ENCODE results near the gene JMJD8.
A peak's percentile ranks its signal among the peaks of the same experiment; 100 is the strongest.

Gene JMJD8

DNA sequence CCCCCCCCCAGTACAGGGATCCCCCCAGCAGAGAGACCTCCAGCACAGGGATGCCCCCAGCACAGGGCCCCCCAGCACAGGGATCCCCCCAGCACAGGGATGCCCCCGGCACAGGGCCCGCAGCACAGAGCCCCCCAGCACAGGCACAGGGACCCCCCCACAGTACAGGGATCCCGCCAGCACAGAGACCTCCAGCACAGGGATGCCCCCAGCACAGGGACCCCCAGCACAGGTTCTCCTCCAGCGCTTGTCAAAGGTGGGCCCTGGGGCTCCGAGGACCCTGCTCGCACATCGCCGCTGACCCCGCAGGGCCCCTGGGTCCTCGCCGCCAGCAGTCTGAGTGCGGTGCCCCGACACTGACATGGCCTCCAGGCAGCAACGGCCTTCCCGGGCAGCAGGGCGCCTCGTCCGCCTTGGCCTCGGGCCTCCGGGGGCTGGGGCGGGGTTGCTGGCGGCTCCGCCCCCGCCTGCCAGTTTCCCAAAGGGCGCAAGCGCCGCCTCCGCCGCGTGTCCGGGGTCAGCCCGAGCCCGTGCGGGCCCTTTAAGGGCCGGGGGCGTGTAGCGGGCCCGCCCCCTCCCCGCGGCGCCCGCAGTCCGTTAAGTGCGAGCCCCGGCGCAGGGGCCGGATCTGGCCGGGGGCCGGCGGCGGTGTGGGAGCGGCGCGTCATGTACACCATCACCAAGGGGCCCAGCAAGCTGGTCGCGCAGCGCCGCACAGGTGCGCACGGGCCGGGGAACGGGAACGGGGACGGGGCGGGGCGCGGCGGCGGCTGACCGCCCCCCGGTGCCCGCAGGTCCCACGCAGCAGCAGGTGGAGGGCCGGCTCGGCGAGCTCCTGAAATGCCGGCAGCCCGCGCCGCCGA, 42.6 kb downstream of the JMJD8 start, which contains the start of gene MCRIP2:
Gene MCRIP2 (plus strand): TSS at position 503 of the 863 bp plus-strand sequence. CDS start 164 bp downstream, at position 667.
- peak; percentile 59 for DNase-seq (ENCODE audit: low read depth)

DNA sequence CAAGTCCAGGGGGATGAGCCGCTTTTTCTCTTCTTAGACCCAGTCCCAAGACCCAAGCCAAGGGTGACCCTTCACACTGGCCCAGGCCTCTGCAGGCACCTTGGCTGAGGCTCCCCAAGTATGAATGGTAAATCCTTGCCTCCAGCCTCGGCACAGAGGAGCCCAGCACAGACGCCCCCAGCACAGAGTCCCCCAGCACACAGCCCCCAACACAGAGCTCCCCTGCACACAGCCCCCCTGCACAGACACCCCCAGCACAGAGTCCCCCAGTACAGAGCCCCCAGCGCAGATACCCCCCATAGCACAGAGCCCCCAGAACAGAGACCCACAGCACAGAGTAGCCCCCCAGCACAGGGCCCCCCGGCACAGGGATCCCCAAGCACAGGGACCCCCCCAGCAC, 43.5 kb downstream of the JMJD8 start:
- DNase-seq (ENCODE audit: low read depth) = no peak

DNA sequence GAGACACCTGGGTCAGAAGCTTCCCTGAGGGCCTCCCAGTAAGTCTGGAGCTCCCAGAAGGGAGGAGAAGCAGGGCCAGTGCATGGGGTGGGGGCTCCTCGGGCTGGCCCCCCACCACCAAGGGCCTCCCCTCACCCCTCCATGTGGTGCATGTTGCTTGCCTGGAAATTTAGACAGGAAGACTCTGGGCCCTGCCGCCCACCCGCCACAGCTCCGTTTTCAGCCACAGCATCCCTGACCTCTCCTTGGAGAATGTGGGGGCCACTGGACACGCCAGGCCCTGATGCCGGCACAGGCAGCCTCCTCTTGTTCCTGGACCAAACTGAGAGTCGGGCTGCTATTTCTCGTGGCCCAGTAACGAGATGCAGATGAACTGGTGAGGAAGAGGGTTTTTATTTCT, 45.3 kb downstream of the JMJD8 start:
- DNase-seq (ENCODE audit: low read depth) = no peak

DNA sequence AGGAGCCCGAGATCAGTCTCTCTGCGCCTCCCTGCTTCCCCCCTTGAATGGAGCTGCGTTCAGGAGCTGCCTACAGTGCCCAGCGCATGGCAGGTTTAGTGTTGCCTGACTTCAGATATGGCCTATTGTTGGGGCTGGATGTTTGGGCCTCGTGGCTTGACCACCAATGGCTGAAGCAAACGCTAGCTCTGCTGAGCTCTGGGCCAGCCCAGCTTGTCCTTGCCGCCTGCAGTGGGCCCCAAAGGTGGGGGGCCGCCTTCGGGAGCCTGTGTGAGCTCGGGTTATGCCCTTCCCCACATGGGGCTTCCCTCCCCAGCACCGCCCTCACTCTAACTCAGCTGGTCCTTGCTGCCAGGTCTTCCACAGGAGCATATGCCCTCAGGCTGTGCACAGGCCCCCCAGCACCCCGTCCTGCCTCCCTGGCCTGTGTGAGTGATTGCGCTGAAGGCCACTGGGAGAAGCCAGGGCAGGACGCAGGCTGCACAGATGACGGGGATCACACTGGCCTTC, 46.0 kb downstream of the JMJD8 start:
- DNase-seq (ENCODE audit: low read depth) = no peak

DNA sequence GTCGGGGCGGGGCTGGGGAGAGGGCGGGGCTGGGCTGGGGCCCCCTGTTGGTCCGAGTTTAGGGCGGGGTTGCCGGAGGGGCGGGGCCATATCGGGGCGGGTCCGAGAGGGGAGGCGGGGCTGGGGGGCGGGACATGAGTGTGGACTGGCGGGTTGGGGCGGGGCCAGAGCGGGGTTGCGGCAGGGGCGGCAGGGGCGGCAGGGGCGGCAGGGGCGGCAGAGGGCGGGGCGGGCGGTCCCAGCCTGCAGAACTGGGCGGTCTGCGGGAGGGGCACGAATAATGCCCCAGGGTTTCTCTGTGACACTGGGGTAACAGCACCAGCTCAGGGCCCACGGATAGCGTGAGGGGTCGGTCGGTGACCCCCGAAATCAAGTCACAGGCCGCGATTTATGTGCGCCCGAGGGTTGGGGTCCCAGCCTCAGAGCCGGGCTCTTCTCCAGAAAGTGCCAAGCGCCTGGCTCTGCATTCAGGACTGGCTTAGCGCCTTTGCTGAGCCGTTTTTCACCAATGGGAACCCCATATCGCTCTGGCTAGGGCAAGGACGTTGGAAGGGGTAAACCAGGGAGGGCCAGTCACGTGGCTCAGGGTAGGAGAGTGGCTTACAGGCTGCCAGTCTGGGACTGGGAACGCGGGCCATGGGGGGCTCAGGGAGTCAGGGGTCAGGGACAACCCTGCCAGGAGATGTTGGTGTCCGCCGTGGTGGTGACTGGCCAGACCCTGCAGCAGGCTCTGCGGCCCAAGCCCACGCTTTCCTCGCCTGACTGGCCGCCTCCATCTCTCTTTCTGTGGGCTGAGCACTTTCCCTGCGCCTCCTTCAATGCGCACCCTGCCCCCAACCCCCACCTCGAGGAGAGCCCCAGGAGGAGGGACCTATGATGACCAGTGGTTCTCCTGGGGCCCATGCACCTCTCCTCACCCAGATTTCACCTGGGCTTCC, 46.8 kb downstream of the JMJD8 start:
- DNase-seq (ENCODE audit: low read depth) = peak; percentile 82

DNA sequence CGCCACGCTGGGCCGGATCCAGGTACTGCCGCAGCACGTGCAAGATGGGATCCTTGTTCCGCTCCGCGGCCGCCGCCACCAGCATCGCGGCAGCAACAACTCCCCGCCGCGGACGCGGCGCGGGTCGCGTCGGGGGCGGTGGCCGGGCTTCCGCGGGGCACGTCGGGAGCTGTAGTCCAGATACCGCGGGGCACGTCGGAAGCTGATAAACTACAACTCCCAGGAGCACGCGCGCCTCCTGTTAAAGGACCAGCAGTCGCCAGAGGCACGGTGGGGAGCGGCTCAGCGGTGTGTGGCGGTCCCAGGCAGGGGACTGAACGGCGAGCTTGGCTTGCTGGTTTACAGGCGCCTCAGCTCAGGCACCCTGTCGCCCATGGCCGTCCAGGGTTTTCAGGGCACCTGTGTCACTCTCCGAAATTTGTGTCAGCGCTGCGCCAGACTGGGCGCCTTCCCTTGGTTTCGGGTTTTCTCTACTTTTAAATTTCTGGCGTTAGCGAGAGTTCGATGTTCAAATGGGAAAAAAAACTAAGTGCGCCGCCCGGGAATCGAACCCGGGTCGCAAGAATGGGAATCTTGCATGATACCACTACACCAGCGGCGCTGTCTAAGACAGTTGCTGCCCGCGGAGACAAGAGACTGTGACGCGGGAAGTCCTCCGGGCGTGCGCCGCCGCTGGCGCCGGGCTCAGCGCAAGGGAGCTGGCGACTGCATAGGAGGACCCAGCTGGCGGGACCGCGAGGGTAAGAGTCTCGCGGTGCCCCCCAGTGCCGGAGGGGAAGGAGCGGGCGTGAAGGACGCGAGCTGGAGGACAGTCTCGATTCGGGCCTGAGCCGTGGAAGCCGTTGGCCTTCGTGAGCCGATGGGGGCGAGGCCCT, 47.7 kb downstream of the JMJD8 start, which contains the start of gene METTL26:
Gene METTL26 (minus strand): TSS at position 100 of the 875 bp plus-strand sequence. CDS start 15 bp downstream, at position 85.
- peak; percentile 94 for DNase-seq (ENCODE audit: low read depth)

DNA sequence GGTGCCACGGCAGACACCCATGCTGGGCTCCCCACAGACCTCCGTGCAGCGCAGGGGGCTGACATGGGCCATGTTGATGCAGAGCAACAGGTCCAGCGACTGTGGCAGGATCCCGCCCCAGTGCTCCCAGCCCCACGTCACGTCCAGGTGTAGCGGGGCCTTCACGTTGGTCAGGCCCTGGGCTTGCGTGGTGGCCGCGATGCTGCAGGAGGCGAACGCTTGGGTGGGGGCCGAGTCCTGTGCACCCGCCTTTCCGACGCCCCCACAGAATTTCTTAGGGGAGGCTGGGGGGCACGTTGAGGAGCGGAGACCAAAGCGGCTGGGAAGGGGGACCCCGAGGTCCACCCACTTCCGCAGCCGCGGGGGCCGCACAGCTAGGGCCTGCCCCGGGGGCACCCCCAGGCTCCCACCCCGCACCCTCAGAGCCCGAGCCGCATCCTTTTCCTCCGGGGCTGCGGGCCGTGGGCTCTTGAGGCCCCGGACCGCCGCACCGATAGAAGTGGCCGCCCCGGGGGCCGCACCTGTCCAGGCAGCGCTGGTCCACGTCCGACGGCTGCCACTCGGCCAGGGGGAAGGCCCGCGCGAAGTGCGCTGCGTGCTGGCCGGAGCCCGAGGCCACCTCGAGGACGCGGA, 48.4 kb downstream of the JMJD8 start:
- no peak for DNase-seq (ENCODE audit: low read depth)

DNA sequence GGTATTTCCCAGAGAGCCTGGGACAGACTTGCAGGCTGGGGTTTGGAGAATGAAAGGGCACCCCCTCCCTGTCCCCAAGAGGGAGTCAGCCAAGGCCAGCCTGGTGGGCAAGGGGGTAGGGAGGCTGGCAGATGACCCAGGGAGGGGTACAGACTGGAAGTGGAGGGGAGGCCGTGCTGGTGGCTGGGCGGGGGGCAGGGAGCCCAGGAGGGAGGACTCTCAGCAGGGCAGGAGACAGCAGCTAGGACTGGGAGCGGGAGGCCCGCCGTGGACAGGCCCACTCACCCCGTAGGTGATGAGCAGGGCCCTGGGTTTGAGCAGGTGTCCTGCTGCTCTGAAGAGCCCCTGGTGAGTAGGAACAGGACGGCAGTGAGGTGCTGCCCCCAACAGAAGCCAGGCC, 49.1 kb downstream of the JMJD8 start:
- no peak for DNase-seq (ENCODE audit: low read depth)

DNA sequence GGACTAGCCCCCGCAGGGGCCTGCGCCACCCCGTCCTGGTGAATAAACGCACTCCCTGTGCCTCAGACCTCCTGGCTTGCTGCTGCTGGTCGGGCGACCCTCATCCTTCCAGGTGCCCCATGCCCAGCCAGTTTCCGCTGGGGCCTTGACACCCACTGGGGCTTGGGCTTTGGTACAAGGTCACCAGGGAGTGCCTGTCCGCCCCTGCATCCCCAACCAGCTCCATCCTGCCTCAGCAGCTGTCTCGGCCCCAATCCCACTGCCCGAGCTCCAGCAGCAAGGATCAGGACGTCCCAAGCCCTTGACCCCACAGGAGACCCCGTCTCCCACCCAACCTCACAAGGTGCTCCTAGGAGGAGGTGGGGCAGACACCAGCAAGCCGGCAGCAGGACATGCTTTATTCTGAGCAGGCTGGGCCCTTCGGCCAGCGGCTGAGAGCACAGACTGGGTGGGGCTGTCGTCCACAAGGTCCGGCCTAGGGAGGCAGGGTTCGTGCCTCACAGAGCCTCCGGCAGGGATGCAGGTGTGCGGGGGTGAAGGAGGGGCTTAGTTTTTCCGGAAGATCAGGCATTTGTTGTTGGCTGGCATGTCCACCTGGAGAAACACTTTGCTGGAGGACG, 50.0 kb downstream of the JMJD8 start:
- no peak for DNase-seq (ENCODE audit: low read depth)

DNA sequence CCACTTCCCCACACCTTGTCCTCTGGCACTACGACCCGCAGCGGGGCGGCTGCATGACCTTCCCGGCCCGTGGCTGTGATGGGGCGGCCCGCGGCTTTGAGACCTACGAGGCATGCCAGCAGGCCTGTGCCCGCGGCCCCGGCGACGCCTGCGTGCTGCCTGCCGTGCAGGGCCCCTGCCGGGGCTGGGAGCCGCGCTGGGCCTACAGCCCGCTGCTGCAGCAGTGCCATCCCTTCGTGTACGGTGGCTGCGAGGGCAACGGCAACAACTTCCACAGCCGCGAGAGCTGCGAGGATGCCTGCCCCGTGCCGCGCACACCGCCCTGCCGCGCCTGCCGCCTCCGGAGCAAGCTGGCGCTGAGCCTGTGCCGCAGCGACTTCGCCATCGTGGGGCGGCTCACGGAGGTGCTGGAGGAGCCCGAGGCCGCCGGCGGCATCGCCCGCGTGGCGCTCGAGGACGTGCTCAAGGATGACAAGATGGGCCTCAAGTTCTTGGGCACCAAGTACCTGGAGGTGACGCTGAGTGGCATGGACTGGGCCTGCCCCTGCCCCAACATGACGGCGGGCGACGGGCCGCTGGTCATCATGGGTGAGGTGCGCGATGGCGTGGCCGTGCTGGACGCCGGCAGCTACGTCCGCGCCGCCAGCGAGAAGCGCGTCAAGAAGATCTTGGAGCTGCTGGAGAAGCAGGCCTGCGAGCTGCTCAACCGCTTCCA, 50.6 kb downstream of the JMJD8 start:
- DNase-seq (ENCODE audit: low read depth) = no peak

DNA sequence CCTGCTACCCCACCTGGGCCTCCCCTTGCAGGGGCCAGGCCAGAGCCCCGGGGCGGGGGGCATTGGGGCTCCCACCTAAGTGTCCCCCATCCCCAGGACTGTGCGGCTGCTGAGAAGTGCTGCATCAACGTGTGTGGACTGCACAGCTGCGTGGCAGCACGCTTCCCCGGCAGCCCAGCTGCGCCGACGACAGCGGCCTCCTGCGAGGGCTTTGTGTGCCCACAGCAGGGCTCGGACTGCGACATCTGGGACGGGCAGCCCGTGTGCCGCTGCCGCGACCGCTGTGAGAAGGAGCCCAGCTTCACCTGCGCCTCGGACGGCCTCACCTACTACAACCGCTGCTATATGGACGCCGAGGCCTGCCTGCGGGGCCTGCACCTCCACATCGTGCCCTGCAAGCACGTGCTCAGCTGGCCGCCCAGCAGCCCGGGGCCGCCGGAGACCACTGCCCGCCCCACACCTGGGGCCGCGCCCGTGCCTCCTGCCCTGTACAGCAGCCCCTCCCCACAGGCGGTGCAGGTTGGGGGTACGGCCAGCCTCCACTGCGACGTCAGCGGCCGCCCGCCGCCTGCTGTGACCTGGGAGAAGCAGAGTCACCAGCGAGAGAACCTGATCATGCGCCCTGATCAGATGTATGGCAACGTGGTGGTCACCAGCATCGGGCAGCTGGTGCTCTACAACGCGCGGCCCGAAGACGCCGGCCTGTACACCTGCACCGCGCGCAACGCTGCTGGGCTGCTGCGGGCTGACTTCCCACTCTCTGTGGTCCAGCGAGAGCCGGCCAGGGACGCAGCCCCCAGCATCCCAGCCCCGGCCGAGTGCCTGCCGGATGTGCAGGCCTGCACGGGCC, 51.4 kb downstream of the JMJD8 start:
- DNase-seq (ENCODE audit: low read depth) = no peak

DNA sequence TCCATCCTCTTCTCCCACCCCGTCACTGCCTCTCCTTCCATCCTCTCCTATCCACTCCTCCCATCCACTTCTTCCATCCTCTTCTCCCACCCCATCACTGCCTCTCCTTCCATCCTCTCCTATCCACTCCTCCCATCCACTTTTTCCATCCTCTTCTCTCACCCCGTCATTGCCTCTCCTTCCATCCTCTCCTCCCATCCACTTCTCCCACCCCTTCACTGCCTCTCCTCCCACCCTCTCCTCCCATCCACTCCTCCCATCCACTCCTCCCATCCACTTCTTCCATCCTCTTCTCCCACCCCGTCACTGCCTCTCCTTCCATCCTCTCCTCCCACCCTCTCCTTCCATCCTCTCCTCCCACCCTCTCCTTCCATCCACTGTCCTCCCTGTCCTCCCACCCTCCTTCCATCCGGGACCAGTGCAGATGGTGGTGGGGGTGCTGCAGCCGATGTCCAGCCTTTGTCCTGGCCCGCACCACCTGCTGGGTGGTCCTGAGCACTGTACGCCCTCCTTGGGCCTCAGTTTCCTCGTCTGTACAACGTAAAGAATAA, 52.3 kb downstream of the JMJD8 start:
- no peak for DNase-seq (ENCODE audit: low read depth)

All from iris pigment epithelial cell (primary cell).